ENCODE results near the gene RIN3. TPM values are rescaled to one million over a fixed set of nuclear protein-coding genes. Genes with fewer than 3 reads are reported as not detected.

Gene RIN3
- total RNA-seq, 1 experiment from 2014 or later = 14.8 TPM

GRCh38 chr14:92665661-92666110 is 152.1 kb downstream of the RIN3 start:
- TF ChIP-seq CTCF (conservative IDR thresholded peaks at IDR 0.05) = no peak
- TF ChIP-seq EZH2 (IDR thresholded peaks at IDR 0.05; ENCODE audit: low read depth) = no peak
- Histone ChIP-seq H3K27me3 (ENCODE audit: insufficient read depth, low read depth) (no peaks in the 10 kb centered on the region), H3K4me2 (no peak overlapping the region), H3K36me3 (ENCODE audit: low read depth) (no peaks in the 10 kb centered on the region; the same call in 1 of the 2 replicates), H2AFZ (no peak overlapping the region), H3K27ac (no peak overlapping the region), H3K79me2 (ENCODE audit: low read depth) (no peaks in the 10 kb centered on the region), H3F3A (ENCODE audit: insufficient read depth, low read depth) (peaks cover 4% of the 10 kb centered on the region; the same call in 1 of the 2 replicates), H4K20me1 (ENCODE audit: insufficient read depth) (no peaks in the 10 kb centered on the region), H3K4me3 (no peak overlapping the region), H3K9me3 (ENCODE audit: insufficient read depth, low read depth) (no peaks in the 10 kb centered on the region), H3K4me1 (replicated peaks; ENCODE audit: insufficient read depth) (no peaks in the 10 kb centered on the region), H3K9me2 (ENCODE audit: insufficient read depth) (no peaks in the 10 kb centered on the region)
- no peak for DNase-seq
- POLR2A ChIA-PET (ENCODE audit: unreplicated experiment) = no interaction called here
- no TSS peak for BruUV-seq (replicated peaks)
- intact Hi-C loops (cut with micrococcal nuclease; ENCODE audit: unreplicated experiment) = no loop called here
- CTCF ChIA-PET = no interaction called here

GRCh38 chr14:92666251-92666650 is 152.7 kb downstream of the RIN3 start:
- TF ChIP-seq CTCF (conservative IDR thresholded peaks at IDR 0.05) (no peak), EZH2 (IDR thresholded peaks at IDR 0.05; ENCODE audit: low read depth) (no peak)
- Histone ChIP-seq H3K36me3 (ENCODE audit: low read depth) (no peaks in the 10 kb centered on the region; the same call in 1 of the 2 replicates), H2AFZ (no peak overlapping the region), H3K4me2 (no peak overlapping the region), H3K4me1 (replicated peaks; ENCODE audit: insufficient read depth) (no peaks in the 10 kb centered on the region), H3K4me3 (no peak overlapping the region), H3K27ac (no peak overlapping the region), H3K79me2 (ENCODE audit: low read depth) (no peaks in the 10 kb centered on the region), H3K27me3 (ENCODE audit: insufficient read depth, low read depth) (no peaks in the 10 kb centered on the region), H3F3A (ENCODE audit: insufficient read depth, low read depth) (peaks cover 4% of the 10 kb centered on the region; the same call in 1 of the 2 replicates), H3K9me2 (ENCODE audit: insufficient read depth) (no peaks in the 10 kb centered on the region), H4K20me1 (ENCODE audit: insufficient read depth) (no peaks in the 10 kb centered on the region), H3K9me3 (ENCODE audit: insufficient read depth, low read depth) (no peaks in the 10 kb centered on the region)
- POLR2A ChIA-PET (ENCODE audit: unreplicated experiment) = no interaction called here
- CTCF ChIA-PET = no interaction called here
- DNase-seq = no peak
- intact Hi-C loops (cut with micrococcal nuclease; ENCODE audit: unreplicated experiment) = no loop called here
- no TSS peak for BruUV-seq (replicated peaks)

- Histone ChIP-seq H3K79me2 (ENCODE audit: low read depth) (no peaks in the 10 kb centered on the region), H3K4me2 (no peak overlapping the region), H3K9me3 (ENCODE audit: insufficient read depth, low read depth) (no peaks in the 10 kb centered on the region), H3K9me2 (ENCODE audit: insufficient read depth) (no peaks in the 10 kb centered on the region), H3K27me3 (ENCODE audit: insufficient read depth, low read depth) (no peaks in the 10 kb centered on the region), H3F3A (ENCODE audit: insufficient read depth, low read depth) (no peaks in the 10 kb centered on the region), H4K20me1 (ENCODE audit: insufficient read depth) (no peaks in the 10 kb centered on the region), H3K36me3 (ENCODE audit: low read depth) (no peaks in the 10 kb centered on the region; the same call in 1 of the 2 replicates), H3K4me1 (replicated peaks; ENCODE audit: insufficient read depth) (no peaks in the 10 kb centered on the region), H3K4me3 (no peak overlapping the region), H3K27ac (no peak overlapping the region), H2AFZ (no peak overlapping the region)
- intact Hi-C loops (cut with micrococcal nuclease; ENCODE audit: unreplicated experiment) = no loop called here
- no TSS peak for BruUV-seq (replicated peaks)
- CTCF ChIA-PET = no interaction called here
- TF ChIP-seq CTCF (conservative IDR thresholded peaks at IDR 0.05) (no peak), EZH2 (IDR thresholded peaks at IDR 0.05; ENCODE audit: low read depth) (no peak)
- no peak for DNase-seq
- POLR2A ChIA-PET (ENCODE audit: unreplicated experiment) = interaction anchor here (0.6 kb wide), 1 partner anchor 212 kb away, joined by 6 read pairs; no protein-coding TSS in a partner anchor
These were observed 154.8 kb downstream of the RIN3 start for GRCh38 chr14:92668276-92668973.
